ENCODE data around the gene SFSWAP.

SFSWAP gene

GRCh38 chr12:131799828-131800593, 89.1 kb downstream of the SFSWAP start:
- Mint-ChIP-seq H3K36me3 (ENCODE audit: low read depth) (peaks cover 45% of the 10 kb centered on the region), H3K27ac (no peak overlapping the region), H3K9me3 (no peaks in the 10 kb centered on the region), H3K27me3 (ENCODE audit: low read depth) (no peaks in the 10 kb centered on the region), H3K4me1 (peaks cover 6% of the 10 kb centered on the region), H3K4me3 (no peak overlapping the region)
- TF ChIP-seq CTCF (IDR thresholded peaks at IDR 0.05; ENCODE audit: unreplicated experiment in 3 of 3), result no peak

GRCh38 chr12:131800594-131801135, 89.8 kb downstream of the SFSWAP start:
- Mint-ChIP-seq H3K4me1 (peaks cover 6% of the 10 kb centered on the region), H3K27ac (no peak overlapping the region), H3K36me3 (ENCODE audit: low read depth) (peaks cover 45% of the 10 kb centered on the region), H3K4me3 (no peak overlapping the region), H3K9me3 (peaks cover 3% of the 10 kb centered on the region), H3K27me3 (ENCODE audit: low read depth) (no peaks in the 10 kb centered on the region)
- TF ChIP-seq CTCF (IDR thresholded peaks at IDR 0.05; ENCODE audit: unreplicated experiment in 3 of 3), result no peak

GRCh38 chr12:131801254-131801866, 90.5 kb downstream of the SFSWAP start:
- Mint-ChIP-seq H3K27ac (no peak overlapping the region), H3K4me1 (peaks cover 6% of the 10 kb centered on the region), H3K9me3 (peaks cover 4% of the 10 kb centered on the region), H3K27me3 (ENCODE audit: low read depth) (peaks cover 3% of the 10 kb centered on the region), H3K4me3 (no peak overlapping the region), H3K36me3 (ENCODE audit: low read depth) (peaks cover 41% of the 10 kb centered on the region)
- TF ChIP-seq CTCF (IDR thresholded peaks at IDR 0.05; ENCODE audit: unreplicated experiment in 3 of 3), result no peak

- Mint-ChIP-seq H3K27ac (peak overlapping the region in 2 of 3 experiments; percentile 14 to 79), H3K4me3 (no peak overlapping the region), H3K4me1 (peaks cover 6% of the 10 kb centered on the region), H3K9me3 (peaks cover 6% of the 10 kb centered on the region), H3K27me3 (ENCODE audit: low read depth) (peaks cover 6% of the 10 kb centered on the region), H3K36me3 (ENCODE audit: low read depth) (peaks cover 28% of the 10 kb centered on the region)
- no peak for TF ChIP-seq CTCF (IDR thresholded peaks at IDR 0.05; ENCODE audit: unreplicated experiment in 3 of 3)
These were observed 93.2 kb downstream of the SFSWAP start for GRCh38 chr12:131803961-131804521.

- peaks cover 6% of the 10 kb centered on the region for H3K4me1 Mint-ChIP-seq
- H3K9me3 Mint-ChIP-seq, result peaks cover 6% of the 10 kb centered on the region
- no peak overlapping the region for H3K4me3 Mint-ChIP-seq
- TF ChIP-seq CTCF (IDR thresholded peaks at IDR 0.05; ENCODE audit: unreplicated experiment in 3 of 3), result no peak
- H3K36me3 Mint-ChIP-seq (ENCODE audit: low read depth), result peaks cover 20% of the 10 kb centered on the region
- H3K27ac Mint-ChIP-seq, result no peak overlapping the region
- peaks cover 6% of the 10 kb centered on the region for H3K27me3 Mint-ChIP-seq (ENCODE audit: low read depth)
These were observed 94.5 kb downstream of the SFSWAP start for GRCh38 chr12:131805421-131805820.
